ENCODE results near the gene IRGC.

Gene IRGC

DNA sequence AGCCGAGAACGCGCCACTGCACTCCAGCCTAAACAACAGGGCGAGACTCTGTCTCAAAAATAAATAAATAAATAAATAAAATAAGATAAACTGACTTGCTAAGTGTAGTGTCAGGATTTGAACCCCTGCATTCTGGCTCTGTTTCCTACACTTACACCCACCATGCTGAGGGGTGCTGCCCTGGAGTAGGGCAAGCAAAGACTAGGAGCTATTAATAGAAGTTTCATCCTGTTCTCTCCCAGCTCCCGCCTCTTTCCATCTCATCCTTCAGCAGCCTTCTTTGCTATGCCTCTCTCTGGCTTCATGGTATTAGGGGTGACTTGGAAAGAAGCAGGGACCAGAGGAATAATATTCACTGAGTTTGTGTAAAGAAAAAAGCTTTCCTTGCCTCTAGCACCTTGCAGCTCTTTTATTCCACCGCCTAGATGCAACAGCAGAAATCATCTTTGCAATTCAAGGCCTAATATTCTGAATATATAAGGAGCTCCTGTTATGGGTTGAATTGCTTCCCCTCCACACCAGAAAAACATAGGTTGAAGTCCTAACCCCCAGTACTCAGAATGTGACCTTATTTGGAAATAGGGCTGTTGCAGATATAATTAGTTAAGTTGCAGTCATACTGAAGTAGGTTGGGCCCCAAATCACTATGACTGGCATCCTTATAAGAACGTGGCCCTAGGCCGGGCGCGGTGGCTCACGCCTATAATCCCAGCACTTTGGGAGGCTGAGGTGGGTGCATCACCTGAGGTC lies 37.2 kb upstream of the IRGC start:
- Histone ChIP-seq H3K27ac (ENCODE audit: extremely low read depth, low read depth, low read length) (no peak overlapping the region), H3K4me3 (ENCODE audit: low read depth, low read length) (no peak overlapping the region), H3K4me1 (ENCODE audit: control insufficient read depth, insufficient read depth, low read length) (peaks cover 13% of the 10 kb centered on the region), H3K36me3 (ENCODE audit: control insufficient read depth in 2 of 2, insufficient read depth in 1 of 2, low read length in 2 of 2) (no peaks in the 10 kb centered on the region; a peak in 1 of 3 replicates), H3K9me3 (ENCODE audit: control insufficient read depth, insufficient read depth, low read depth, low read length) (no peaks in the 10 kb centered on the region)
- CTCF ChIA-PET = interaction anchor here (0.5 to 1.8 kb wide), 10 partner anchors 10 to 128 kb away, joined by 3 to 8 read pairs (median 4); no protein-coding TSS in a partner anchor
- no peak for TF ChIP-seq ZBTB1 (tag by site-specific recombination; IDR thresholded peaks at IDR 0.05)
- no peak for TF ChIP-seq ZNF621 (tag by site-specific recombination; IDR thresholded peaks at IDR 0.05)
- peak; percentile 66 for TF ChIP-seq PRDM10 (tag by site-specific recombination; IDR thresholded peaks at IDR 0.05)
- peak; percentile 28; the same call in 1 of the 2 replicates for TF ChIP-seq ZFHX2 (tag by site-specific recombination; conservative IDR thresholded peaks at IDR 0.05)
- TF ChIP-seq ZSCAN16 (tag by site-specific recombination; IDR thresholded peaks at IDR 0.05) = no peak
- 0 out of 2 replicates have a peak, but pooled peaks have one; percentile 12 for TF ChIP-seq KLF1 (tag by site-specific recombination; IDR thresholded peaks at IDR 0.05)
- TF ChIP-seq SP3 (tag by site-specific recombination; IDR thresholded peaks at IDR 0.05) = no peak
- no peak for TF ChIP-seq SETDB1 (IDR thresholded peaks at IDR 0.05; ENCODE audit: insufficient read length, low read length)
- TF ChIP-seq ZFP41 (tag by site-specific recombination; IDR thresholded peaks at IDR 0.05; ENCODE audit: borderline replicate concordance) = no peak
- TF ChIP-seq ZNF214 (tag by site-specific recombination; IDR thresholded peaks at IDR 0.05; ENCODE audit: borderline replicate concordance) = no peak
- POLR2A ChIA-PET = interaction anchor here (0.6 to 2.5 kb wide), 4 partner anchors 9 to 1057 kb away, joined by 4 to 23 read pairs (median 6); partner anchors contain the start of gene PLAUR

DNA sequence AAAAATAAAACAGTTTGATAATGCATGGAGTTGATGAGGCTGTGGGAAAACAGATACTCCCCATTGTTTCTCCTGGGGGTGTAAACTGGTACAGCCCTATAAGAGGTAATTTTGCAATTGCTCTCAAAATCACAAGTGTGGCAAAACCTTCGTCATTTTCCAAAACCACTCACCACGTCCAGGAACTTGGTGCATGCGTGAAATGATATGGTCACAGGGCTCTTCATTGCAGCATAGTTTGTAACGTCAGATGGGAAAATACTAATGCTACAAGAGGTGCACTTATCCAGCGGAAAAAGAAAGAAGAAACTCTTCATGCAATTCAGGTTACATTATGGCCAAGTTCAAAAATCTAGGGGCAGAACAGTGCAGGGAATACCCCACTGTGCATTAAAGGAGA lies 34.1 kb upstream of the IRGC start:
- Histone ChIP-seq H3K4me1 (ENCODE audit: control insufficient read depth, insufficient read depth, low read length) (peaks cover 2% of the 10 kb centered on the region), H3K36me3 (ENCODE audit: control insufficient read depth in 2 of 2, insufficient read depth in 1 of 2, low read length in 2 of 2) (no peaks in the 10 kb centered on the region), H3K27ac (ENCODE audit: extremely low read depth, low read depth, low read length) (no peak overlapping the region), H3K4me3 (ENCODE audit: low read depth, low read length) (no peak overlapping the region), H3K9me3 (ENCODE audit: control insufficient read depth, insufficient read depth, low read depth, low read length) (no peaks in the 10 kb centered on the region)
- ChIA-PET POLR2A (interaction anchor here (1.3 kb wide), 2 partner anchors 12 to 13 kb away, joined by 5 to 6 read pairs; partner anchors contain the start of gene PLAUR), CTCF (interaction anchor here (1.1 kb wide), 1 partner anchor 63 kb away, joined by 5 read pairs; no protein-coding TSS in a partner anchor)
- TF ChIP-seq TCF7L2 (IDR thresholded peaks at IDR 0.05; ENCODE audit: borderline replicate concordance, low read depth, low read length) (no peak), ZNF302 (tag by site-specific recombination; IDR thresholded peaks at IDR 0.05; ENCODE audit: low read depth) (no peak)
- TF ChIP-seq, protein P1, sequence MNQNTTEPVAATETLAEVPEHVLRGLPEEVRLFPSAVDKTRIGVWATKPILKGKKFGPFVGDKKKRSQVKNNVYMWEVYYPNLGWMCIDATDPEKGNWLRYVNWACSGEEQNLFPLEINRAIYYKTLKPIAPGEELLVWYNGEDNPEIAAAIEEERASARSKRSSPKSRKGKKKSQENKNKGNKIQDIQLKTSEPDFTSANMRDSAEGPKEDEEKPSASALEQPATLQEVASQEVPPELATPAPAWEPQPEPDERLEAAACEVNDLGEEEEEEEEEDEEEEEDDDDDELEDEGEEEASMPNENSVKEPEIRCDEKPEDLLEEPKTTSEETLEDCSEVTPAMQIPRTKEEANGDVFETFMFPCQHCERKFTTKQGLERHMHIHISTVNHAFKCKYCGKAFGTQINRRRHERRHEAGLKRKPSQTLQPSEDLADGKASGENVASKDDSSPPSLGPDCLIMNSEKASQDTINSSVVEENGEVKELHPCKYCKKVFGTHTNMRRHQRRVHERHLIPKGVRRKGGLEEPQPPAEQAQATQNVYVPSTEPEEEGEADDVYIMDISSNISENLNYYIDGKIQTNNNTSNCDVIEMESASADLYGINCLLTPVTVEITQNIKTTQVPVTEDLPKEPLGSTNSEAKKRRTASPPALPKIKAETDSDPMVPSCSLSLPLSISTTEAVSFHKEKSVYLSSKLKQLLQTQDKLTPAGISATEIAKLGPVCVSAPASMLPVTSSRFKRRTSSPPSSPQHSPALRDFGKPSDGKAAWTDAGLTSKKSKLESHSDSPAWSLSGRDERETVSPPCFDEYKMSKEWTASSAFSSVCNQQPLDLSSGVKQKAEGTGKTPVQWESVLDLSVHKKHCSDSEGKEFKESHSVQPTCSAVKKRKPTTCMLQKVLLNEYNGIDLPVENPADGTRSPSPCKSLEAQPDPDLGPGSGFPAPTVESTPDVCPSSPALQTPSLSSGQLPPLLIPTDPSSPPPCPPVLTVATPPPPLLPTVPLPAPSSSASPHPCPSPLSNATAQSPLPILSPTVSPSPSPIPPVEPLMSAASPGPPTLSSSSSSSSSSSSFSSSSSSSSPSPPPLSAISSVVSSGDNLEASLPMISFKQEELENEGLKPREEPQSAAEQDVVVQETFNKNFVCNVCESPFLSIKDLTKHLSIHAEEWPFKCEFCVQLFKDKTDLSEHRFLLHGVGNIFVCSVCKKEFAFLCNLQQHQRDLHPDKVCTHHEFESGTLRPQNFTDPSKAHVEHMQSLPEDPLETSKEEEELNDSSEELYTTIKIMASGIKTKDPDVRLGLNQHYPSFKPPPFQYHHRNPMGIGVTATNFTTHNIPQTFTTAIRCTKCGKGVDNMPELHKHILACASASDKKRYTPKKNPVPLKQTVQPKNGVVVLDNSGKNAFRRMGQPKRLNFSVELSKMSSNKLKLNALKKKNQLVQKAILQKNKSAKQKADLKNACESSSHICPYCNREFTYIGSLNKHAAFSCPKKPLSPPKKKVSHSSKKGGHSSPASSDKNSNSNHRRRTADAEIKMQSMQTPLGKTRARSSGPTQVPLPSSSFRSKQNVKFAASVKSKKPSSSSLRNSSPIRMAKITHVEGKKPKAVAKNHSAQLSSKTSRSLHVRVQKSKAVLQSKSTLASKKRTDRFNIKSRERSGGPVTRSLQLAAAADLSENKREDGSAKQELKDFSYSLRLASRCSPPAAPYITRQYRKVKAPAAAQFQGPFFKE (tag by site-specific recombination; IDR thresholded peaks at IDR 0.05; ENCODE audit: borderline replicate concordance) = no peak
